ENCODE measurements around the gene ARL16. TPM values are rescaled to one million over a fixed set of nuclear protein-coding genes. Genes with fewer than 3 reads are reported as not detected.

ARL16 gene
- polyA plus RNA-seq, 5 donors, result 38.7 to 53.2 (median 45.5) TPM

GRCh38 chr17:81673561-81674258 is 9.9 kb downstream of the ARL16 start:
- DNase-seq, result no peak

GRCh38 chr17:81672954-81673353 is 10.6 kb downstream of the ARL16 start:
- DNase-seq, result no peak

GRCh38 chr17:81672504-81672903 is 11.1 kb downstream of the ARL16 start:
- DNase-seq, result no peak

- DNase-seq, result no peak
These were observed 15.8 kb downstream of the ARL16 start for GRCh38 chr17:81667754-81668153.

- peak; percentile 92 for DNase-seq
These were observed 17.0 kb downstream of the ARL16 start, which contains the start of the genes CCDC137 and OXLD1 for GRCh38 chr17:81666342-81667191. TSS of gene CCDC137 (plus strand) at chr17:81666737. CDS start at chr17:81666767, 30 bp downstream. TSS of gene OXLD1 (minus strand) at chr17:81666605. CDS start at chr17:81666577, 28 bp downstream.

- DNase-seq, result no peak
These were observed 17.6 kb downstream of the ARL16 start for GRCh38 chr17:81666092-81666341.

GRCh38 chr17:81665205-81666091 is 18.1 kb downstream of the ARL16 start:
- DNase-seq, result no peak

GRCh38 chr17:81664051-81664470 is 19.5 kb downstream of the ARL16 start:
- DNase-seq, result no peak

- DNase-seq, result no peak
These were observed 21.6 kb downstream of the ARL16 start for GRCh38 chr17:81662002-81662401.

- no peak for DNase-seq
These were observed 23.2 kb downstream of the ARL16 start for GRCh38 chr17:81660441-81660840.

GRCh38 chr17:81659038-81659437 is 24.6 kb downstream of the ARL16 start:
- no peak for DNase-seq

- no peak for DNase-seq
These were observed 26.8 kb downstream of the ARL16 start for GRCh38 chr17:81656835-81657234.

GRCh38 chr17:81656118-81656743 is 27.4 kb downstream of the ARL16 start, which contains the start of gene PDE6G:
TSS of gene PDE6G (minus strand) at chr17:81656542. CDS start at chr17:81653305, 3,237 bp downstream.
- DNase-seq, result no peak

- no peak for DNase-seq
These were observed 28.0 kb downstream of the ARL16 start for GRCh38 chr17:81655378-81656117.

GRCh38 chr17:81652906-81653771 is 30.5 kb downstream of the ARL16 start:
- no peak for DNase-seq

GRCh38 chr17:81651692-81652091 is 31.9 kb downstream of the ARL16 start:
- DNase-seq, result no peak

GRCh38 chr17:81650951-81651350 is 32.6 kb downstream of the ARL16 start:
- DNase-seq, result no peak

GRCh38 chr17:81648707-81649085 is 34.9 kb downstream of the ARL16 start:
- no peak for DNase-seq

- no peak for DNase-seq
These were observed 35.4 kb downstream of the ARL16 start for GRCh38 chr17:81648013-81648706.
